T-helper 2 cell treated with Interferon-gamma antibody and Interleukin-4, amounts not matched to agents 5 μg/mL and 100 μg/mL, for 36 hours (primary cell): ENCODE results near the gene CREB3L2.

Source experiments
- DNase-seq: peaks from one replicate; pipeline ENCODE4 v3.0.0; 2021; ENCODE audit warnings: low spot score
- H3K27ac Mint-ChIP-seq: one replicate; pipeline ENCODE4 v1.8.0; 2021; ENCODE audit warnings: mild to moderate bottlenecking, mixed read lengths
- H3K27me3 Mint-ChIP-seq: one replicate; pipeline ENCODE4 v1.8.0; 2021; ENCODE audit warnings: low read depth, mixed read lengths
- H3K36me3 Mint-ChIP-seq: one replicate; pipeline ENCODE4 v1.8.0; 2021; ENCODE audit warnings: low read depth, mixed read lengths
- H3K4me1 Mint-ChIP-seq: one replicate; pipeline ENCODE4 v1.8.0; 2021; ENCODE audit warnings: low read depth, mixed read lengths
- H3K4me3 Mint-ChIP-seq: one replicate; pipeline ENCODE4 v1.8.0; 2022; ENCODE audit warnings: mild to moderate bottlenecking, moderate library complexity, mixed read lengths
- H3K9me3 Mint-ChIP-seq: one replicate; pipeline ENCODE4 v1.8.0; 2021; ENCODE audit warnings: mixed read lengths

CREB3L2 gene

DNA sequence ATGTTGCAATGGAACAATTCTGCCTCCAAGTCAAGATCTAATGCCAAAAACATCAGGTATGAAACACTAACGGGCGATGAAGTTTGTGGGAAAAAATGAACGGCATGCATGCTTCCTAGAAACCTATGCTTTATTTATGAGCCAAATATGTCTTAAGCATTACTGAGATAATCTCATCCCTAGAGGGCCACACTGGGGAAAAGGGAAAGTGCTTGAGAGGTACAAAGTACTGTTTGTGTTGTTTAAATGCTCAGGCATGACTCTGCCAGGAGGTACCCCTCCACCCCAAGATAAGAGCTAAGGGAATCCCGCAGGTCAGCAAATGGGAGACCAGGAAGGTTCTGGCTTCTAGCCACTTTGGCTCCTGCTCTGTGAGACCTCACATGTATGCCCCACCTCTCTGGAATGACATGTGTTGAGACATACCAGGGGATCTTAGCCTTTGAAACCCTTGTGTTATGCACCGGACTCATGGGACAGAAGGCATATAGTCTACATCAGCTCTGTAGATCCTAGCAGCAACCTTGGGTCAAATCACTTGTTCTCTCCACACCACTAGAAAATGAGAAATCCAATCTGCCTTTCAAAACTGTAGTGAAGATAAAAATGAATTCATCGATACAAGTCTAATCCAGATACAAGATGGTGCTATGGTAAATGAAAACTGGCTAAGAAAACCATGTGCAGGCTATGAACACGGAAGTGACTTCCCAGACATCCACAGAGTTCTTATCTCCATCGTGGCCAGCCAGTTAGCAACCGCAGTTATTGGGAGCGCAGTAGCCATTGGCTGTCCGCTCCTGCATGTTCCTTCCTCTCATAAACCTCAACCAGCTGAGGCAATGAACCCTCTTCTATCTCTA is 61.0 kb downstream of the CREB3L2 start:
- DNase-seq: no peak
- Mint-ChIP-seq H3K27me3 (no peaks in the 10 kb centered on the region), H3K4me3 (no peak overlapping the region), H3K9me3 (no peaks in the 10 kb centered on the region), H3K4me1 (peaks cover 18% of the 10 kb centered on the region), H3K27ac (no peak overlapping the region), H3K36me3 (peaks cover 2% of the 10 kb centered on the region)

- no peak overlapping the region for H3K27ac Mint-ChIP-seq
- no peaks in the 10 kb centered on the region for H3K9me3 Mint-ChIP-seq
- H3K4me3 Mint-ChIP-seq: no peak overlapping the region
- H3K36me3 Mint-ChIP-seq: peaks cover 2% of the 10 kb centered on the region
- no peak for DNase-seq
- H3K27me3 Mint-ChIP-seq: no peaks in the 10 kb centered on the region
- H3K4me1 Mint-ChIP-seq: peaks cover 23% of the 10 kb centered on the region
Measured at GRCh38 chr7:137940218-137940617, 61.7 kb downstream of the CREB3L2 start.

DNA sequence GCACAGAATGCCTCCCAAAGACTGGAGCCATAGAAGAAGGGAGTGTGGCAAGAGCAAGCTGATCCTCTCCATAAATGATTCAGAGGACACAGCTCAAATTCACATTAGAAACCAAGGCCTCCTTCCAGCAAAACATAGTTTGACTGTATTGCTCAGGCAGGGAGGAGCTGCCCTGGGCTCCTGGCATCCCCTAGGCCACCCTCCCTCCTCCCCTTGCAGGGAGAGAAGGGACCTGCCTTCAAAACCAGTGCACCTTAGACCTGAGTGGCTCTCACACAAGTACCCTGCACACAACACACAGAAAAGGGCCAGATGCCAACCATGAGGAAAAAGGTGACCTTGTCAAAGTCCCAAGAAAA is 64.7 kb downstream of the CREB3L2 start:
- no peak overlapping the region for H3K27ac Mint-ChIP-seq
- H3K4me3 Mint-ChIP-seq: no peak overlapping the region

DNA sequence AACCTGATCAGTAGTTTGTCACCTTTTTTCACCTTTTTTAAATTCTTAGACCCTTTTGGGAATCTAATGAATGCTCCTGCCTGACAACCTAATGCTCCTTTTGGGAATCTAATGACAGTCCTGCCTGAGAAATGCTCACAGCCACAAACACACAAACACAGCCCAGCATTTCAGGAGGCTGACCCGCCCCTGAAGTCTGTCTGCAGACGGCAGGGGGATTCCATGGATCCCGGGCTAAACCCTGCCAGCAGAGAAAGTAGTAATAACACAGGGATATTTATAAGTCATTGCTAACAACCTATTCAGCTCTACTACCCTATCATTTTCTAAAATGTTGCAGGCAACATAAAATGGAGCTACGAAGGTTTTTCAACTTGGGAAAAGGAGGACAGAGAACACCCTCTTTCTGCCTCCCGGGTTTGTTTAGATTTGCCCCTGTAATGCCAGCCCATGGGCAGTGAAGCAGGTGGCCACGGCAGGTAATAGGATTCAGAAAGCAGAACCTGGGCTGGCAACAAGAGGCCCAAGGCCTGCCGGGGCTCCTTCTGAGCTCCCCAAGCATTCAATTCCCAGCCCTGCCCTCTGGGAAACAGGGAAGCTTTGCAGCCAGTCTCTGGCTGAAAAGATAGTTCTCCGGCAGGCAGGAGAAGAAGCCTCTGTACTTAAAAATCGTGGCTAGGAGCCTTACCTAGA is 65.2 kb downstream of the CREB3L2 start:
- peak overlapping the region; percentile 25 for H3K4me3 Mint-ChIP-seq
- peaks cover 16% of the 10 kb centered on the region for H3K36me3 Mint-ChIP-seq
- H3K27me3 Mint-ChIP-seq: no peaks in the 10 kb centered on the region
- peaks cover 42% of the 10 kb centered on the region for H3K4me1 Mint-ChIP-seq
- H3K27ac Mint-ChIP-seq: peak overlapping the region; percentile 26
- DNase-seq: no peak
- H3K9me3 Mint-ChIP-seq: no peaks in the 10 kb centered on the region

More for the DNA sequence above, 64.7 kb downstream of the CREB3L2 start:
- peaks cover 39% of the 10 kb centered on the region for H3K4me1 Mint-ChIP-seq
- no peaks in the 10 kb centered on the region for H3K27me3 Mint-ChIP-seq
- DNase-seq: no peak
- H3K9me3 Mint-ChIP-seq: no peaks in the 10 kb centered on the region
- peaks cover 15% of the 10 kb centered on the region for H3K36me3 Mint-ChIP-seq

- Mint-ChIP-seq H3K27ac (peak overlapping the region; percentile 80), H3K4me3 (peak overlapping the region; percentile 57), H3K9me3 (no peaks in the 10 kb centered on the region), H3K4me1 (peaks cover 42% of the 10 kb centered on the region), H3K36me3 (peaks cover 16% of the 10 kb centered on the region), H3K27me3 (no peaks in the 10 kb centered on the region)
- no peak for DNase-seq
Measured at GRCh38 chr7:137935884-137936508, 65.9 kb downstream of the CREB3L2 start.

DNA sequence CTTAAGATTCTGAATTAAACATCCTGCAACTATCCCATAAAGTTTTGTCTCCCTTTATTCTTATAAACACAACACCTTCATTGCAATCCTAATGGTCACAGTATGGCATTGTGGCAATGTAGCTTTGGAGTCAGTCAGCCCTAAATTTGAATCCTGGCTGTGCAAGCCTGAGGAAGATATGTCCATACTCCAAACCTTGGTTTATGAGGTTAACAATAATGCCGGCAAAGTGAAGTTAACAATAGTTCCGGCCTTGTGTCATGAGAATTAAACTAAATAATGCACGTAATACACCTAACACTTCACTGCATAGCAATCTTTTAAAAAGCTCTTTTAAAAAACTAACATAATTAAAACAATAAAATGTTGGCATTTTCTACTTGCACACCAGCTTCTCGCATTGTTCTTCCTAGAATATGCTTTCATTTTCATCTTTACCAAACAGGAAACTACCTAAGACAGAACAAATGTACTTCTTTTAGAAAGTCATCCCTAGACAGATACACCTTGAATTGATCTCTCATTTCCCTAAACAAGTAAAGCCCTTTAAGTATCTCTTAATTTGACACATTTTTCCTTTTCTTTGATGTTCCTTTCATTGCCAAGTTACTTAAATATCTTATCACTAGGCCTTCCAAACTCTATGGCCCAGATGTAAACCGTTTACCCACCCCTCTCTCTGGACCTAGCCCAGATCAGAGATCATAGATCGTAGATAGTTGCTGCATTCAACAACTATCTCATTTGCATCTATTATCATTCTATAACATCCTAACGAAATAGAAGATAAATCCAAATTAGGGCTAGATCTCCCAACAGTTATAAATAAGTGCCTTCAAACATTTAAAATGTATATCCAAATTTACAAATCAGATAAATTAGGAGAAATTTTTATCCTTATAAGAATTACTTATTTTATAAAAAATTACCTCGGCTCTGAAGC is 66.7 kb downstream of the CREB3L2 start:
- DNase-seq: no peak
- Mint-ChIP-seq H3K27ac (peak overlapping the region; percentile 94), H3K4me3 (peak overlapping the region; percentile 84), H3K9me3 (no peaks in the 10 kb centered on the region), H3K36me3 (peaks cover 18% of the 10 kb centered on the region), H3K27me3 (no peaks in the 10 kb centered on the region), H3K4me1 (peaks cover 46% of the 10 kb centered on the region)

DNA sequence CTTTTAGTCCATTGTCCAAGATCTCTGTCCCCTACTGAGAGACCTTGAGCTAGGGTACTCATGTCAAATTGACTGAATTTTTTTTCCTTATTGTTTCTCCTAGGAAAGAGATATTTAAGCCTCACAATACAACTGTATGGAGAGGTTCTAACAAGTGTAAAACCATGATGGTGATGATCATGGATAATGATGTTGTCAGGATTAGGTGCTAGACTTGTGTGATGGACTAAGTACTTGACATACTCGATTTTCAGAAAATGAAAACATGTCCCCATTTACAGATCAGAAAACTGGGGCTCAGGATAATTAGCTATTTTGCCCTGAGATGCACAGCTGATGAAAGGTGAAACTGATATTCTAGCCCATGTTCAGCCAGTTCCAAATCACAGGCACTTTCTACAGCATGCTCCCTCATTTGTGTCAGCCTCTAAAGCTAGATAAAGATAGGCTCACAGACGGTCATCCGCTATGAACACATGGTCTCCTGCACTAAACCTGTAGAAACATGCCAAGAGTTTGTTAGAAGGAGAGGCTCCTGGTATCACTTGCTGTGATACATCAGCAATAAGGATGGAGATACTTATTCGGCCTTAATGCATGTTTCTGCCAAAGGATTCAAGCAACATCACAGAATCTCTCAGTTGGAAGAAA is 67.6 kb downstream of the CREB3L2 start:
- Mint-ChIP-seq H3K9me3 (no peaks in the 10 kb centered on the region), H3K4me3 (peak overlapping the region; percentile 84), H3K27ac (peak overlapping the region; percentile 94), H3K36me3 (peaks cover 18% of the 10 kb centered on the region), H3K4me1 (peaks cover 46% of the 10 kb centered on the region), H3K27me3 (no peaks in the 10 kb centered on the region)
- no peak for DNase-seq

GRCh38 chr7:137933270-137934017 is 68.4 kb downstream of the CREB3L2 start:
- Mint-ChIP-seq H3K4me3 (no peak overlapping the region), H3K4me1 (peaks cover 46% of the 10 kb centered on the region), H3K9me3 (no peaks in the 10 kb centered on the region), H3K27ac (no peak overlapping the region), H3K27me3 (no peaks in the 10 kb centered on the region), H3K36me3 (peaks cover 21% of the 10 kb centered on the region)
- DNase-seq: no peak

DNA sequence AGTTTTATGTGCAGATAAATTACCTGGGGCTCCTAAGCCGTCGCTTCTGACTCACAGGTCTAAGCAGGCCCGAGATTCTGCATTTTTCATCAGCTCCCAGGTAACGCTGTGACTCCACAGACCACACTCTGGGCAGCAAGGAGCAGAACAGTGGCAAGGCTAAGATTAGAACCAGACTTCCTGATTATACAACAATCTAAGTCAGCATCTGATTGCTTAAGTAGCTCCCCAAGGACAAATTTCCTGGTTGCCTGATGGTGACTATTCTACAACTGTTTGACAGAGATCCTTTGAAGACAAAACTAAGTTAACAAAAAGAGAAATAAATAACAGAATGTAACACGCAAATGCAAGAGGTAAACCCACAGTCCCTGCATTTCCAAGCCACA is 69.0 kb downstream of the CREB3L2 start:
- Mint-ChIP-seq H3K27ac (no peak overlapping the region), H3K4me3 (no peak overlapping the region), H3K9me3 (no peaks in the 10 kb centered on the region), H3K27me3 (no peaks in the 10 kb centered on the region), H3K36me3 (peaks cover 22% of the 10 kb centered on the region), H3K4me1 (peaks cover 46% of the 10 kb centered on the region)
- DNase-seq: no peak

DNA sequence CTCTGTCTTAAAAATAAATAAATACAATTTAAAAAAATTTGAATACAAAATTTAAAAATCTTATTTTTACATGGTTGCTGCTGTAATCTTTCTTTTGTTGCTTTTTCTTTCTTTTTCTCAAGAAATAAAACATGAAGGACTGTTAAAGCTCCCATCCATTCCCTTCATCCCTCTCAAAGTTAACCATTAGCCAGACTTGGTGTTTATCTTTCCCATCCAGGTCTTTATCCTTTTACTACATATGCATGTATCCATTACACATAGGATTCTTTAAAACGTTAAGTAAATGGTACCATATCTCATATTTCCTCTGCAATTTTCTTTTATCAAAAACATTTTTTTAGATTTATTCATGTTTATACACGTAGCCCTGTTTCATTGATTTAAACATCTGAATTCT is 70.1 kb downstream of the CREB3L2 start:
- no peak overlapping the region for H3K4me3 Mint-ChIP-seq
- peaks cover 46% of the 10 kb centered on the region for H3K4me1 Mint-ChIP-seq
- DNase-seq: no peak

GRCh38 chr7:137930581-137930980 is 71.3 kb downstream of the CREB3L2 start:
- Mint-ChIP-seq H3K27me3 (no peaks in the 10 kb centered on the region), H3K36me3 (peaks cover 44% of the 10 kb centered on the region), H3K9me3 (no peaks in the 10 kb centered on the region), H3K4me1 (peaks cover 36% of the 10 kb centered on the region), H3K27ac (no peak overlapping the region), H3K4me3 (no peak overlapping the region)
- DNase-seq: no peak

More for the DNA sequence above, 70.1 kb downstream of the CREB3L2 start:
- Mint-ChIP-seq H3K27me3 (no peaks in the 10 kb centered on the region), H3K36me3 (peaks cover 33% of the 10 kb centered on the region), H3K9me3 (no peaks in the 10 kb centered on the region), H3K27ac (no peak overlapping the region)

DNA sequence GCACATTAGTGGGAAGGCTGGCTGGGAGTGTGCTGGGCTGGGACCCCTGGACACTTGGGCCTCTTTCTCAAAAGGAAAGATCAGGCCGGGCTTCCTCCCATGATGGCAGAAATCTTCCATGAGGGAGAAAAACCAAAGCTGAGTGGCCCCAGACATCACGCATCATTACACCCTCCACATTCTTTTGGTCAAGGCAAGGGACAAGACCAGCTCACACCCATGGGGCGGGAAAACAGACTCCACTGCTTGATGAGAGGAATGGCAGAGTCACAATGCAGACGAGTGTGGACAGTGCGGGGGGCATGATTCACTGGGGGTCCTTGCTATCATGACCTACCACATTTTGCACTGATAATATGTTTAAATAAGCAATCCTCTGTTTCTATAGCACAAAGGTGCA is 73.3 kb downstream of the CREB3L2 start:
- Mint-ChIP-seq H3K27ac (no peak overlapping the region), H3K27me3 (no peaks in the 10 kb centered on the region), H3K9me3 (no peaks in the 10 kb centered on the region), H3K36me3 (peaks cover 45% of the 10 kb centered on the region), H3K4me3 (no peak overlapping the region), H3K4me1 (peaks cover 30% of the 10 kb centered on the region)
- no peak for DNase-seq
